HG03175 (cell line): ENCODE measurements around the gene IL27RA.

Source experiments
- ATAC-seq: cut with Tn5 transposase; IDR thresholded peaks from one replicate; pipeline ENCODE4 v1.9.1; 2021; ENCODE audit warnings: mild to moderate bottlenecking, moderate library complexity; ENCODE audit not compliant: unreplicated experiment

IL27RA gene

DNA sequence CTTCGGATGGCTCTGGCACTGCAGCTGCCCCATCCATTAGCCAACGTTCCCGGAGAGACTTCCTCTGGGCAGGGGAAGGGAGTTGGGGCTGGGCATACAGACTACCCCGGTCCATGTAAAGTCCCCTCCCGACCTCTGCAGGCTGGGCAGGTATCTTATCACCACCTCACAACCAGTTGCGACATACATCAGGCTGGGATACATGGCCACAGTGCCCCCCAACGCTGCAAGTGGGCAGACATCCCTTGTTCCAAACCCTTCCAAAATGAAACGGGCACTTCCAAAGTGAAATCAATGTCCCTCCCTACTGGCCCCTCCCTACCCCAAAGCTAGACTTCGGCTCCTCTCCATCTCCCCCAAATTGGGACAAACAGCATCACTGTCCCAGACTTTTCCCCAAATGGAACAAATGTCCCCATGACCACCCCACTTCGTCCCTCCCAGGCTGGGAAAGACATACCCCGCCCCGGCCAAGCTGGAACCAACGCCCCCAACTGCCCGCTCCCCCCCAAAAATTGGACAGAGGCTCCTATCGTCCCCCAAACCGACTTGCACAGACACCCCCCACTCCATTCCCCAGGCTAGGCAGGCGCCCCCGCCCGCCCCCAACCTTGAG lies 25.3 kb downstream of the IL27RA start:
- ATAC-seq: no peak

DNA sequence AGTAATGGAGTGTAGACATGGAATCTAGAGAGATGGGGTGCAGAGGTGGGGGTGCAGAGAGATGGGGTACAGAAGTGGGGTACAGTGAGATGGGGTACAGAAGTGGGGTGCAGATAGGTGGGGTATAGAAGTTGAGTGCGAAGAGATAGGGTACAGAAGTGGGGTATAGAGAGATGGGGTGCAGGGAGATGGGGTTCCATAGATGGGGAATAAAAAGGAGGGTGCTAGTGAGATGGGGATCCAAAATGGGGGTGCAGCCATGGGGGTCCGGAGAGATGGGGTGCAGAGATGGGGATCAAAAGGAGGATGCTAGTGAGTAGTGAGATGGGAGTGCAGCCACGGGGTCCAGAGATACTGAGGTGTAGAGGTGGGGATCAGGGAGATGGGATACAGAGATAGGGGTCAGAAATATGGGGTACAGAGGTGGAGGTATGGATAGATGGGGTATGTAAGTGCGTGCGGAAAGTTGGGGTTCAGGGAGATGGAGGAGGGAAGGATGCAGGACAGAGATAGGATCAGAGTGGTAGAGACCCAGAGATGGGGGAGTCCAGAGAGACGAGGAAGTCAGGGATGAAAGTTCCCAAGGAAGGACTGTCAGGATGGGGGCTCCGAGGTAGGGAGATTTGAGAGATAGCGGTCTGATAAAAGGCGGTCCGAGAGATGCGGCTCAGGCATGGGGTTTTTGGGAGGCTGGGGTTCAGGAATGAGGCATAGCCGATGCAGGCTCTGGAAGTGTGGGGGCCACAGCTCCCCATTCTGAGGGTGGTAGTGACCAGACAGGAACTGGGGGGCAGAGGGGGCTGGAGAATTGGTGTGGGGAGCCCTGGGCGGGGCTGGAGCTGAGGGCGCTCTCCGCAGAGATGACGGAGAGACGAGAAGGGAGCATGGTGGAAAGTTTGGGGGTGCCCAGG lies 26.9 kb downstream of the IL27RA start:
- no peak for ATAC-seq

DNA sequence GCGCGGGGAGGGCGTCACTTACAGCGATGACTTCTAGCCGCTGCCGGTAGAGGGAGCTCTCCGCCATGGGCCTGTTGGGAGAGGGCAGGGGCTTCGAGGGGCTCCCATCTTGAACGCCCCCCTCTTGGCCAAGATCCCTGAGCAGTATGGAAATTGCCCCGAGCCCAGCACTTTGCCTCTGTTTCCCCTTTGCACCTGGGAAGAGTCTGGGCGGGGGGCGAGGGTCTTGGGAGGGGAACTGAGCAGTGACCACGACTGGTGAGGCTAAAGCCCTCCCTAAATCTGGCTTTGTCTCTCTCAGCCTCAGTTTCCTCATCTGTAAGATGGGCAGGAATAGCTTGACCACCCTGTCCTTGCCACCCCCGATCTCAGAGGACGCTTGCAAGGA lies 27.5 kb downstream of the IL27RA start:
- no peak for ATAC-seq

DNA sequence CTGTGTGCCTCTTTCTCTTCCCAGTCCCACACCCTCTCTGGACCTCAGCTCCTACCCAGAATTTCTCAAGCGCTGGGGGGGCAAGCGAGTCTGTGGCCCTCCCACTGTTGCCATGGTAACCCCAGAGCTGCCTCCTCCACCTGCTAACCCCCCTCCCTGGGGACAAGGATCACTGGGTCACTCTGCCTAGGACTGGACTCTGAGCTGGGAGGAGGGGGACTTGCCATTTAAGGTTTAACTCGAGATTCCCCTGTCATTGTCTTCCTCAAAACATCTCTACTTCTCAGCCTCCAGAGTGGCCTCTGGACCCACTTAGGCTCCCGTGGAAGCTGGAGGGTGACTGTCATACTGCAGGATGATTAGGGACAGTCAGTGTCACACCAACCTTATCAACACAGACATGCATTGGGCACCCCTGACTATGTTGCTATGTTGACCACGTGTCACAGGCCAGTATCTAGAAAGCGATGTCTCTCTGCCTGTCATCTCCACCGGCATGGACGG lies 28.1 kb downstream of the IL27RA start:
- no peak for ATAC-seq

DNA sequence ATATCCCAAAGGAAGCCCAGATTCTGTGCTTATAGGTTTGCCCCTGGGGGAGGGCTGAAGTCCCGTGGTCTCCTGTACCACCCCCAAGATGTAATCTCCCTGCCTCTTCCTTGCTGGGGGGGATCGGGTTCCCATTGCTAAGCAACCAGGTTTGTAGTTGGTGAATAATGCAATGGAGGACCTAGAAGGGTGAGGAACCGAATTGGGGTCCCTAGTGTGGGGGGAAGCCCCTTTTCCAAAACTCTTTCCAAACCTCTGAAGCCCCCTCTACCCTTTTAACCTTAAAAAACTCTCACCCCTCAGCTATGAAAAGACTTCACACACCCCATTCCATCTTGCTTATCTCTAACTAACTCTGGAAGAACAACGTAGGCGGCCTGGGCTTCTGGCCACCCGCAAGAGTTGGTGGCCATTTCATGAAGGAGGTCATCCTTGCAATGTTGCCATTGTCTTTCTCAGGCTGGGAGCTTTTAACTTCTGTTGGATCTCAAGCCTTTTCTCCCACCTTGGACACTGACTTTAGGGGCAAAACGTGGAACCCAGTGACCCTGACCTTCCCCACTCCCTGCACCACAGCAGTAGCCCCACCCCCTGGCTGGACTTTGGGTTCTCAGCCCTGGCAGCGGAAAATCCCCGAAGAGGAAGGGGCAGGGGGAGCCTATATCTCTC lies 29.7 kb downstream of the IL27RA start:
- no peak for ATAC-seq

DNA sequence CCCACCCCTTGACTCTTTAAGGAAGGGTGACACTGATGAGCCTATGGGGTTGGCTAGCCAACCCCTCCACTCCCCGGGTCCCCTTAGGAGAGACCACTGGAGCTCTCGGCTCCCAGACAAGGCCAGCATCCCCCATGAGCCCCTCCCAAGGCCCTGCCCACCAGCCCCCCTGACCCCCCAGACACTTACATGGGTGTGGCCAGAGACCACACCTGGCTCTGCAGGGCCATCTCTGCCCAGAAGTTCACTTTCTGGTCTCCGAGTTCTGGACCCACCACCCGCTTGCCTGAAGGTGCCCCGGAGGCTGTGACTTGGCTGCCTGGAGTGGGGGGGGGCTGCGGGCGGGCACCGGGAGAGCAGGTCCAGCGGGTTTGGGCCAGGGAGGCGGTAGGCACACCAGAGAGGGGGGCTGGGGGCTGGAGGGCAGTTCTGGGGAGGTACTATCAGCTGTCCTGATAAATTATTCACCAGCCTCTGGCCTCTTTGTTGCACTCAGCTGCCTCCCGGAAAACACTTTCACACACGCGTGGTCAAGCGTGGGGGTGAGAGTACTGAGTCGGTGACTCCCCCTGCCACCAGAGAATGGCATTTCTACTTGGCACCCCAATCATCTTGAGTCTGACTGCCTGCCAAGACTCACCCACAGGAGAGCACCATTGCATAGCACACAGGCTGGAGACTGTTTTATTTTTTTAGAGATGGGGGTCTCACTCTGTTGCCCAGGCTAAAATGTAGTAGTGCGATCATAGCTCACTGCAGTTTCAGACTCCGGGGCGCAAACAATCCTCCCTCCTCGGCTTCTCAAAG lies 30.4 kb downstream of the IL27RA start, which contains the start of gene PALM3:
Gene PALM3, minus strand, starts transcription at position 326 of the 807 bp plus-strand sequence. Its CDS starts 96 bp downstream, at position 230.
- no peak for ATAC-seq

DNA sequence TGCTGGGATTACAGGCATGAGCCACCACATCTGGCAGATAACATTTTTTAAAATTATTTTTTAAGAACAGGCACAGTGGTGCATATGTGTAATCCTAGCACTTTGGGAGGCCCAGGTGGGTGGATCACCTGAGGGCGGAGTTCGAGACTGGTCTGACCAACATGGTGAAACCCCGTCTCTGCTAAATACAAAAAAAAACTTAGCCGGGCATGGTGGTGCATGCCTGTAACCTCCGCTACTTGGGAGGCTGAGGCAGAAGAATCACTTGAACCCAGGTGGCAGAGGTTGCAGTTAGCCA lies 30.9 kb downstream of the IL27RA start:
- no peak for ATAC-seq

DNA sequence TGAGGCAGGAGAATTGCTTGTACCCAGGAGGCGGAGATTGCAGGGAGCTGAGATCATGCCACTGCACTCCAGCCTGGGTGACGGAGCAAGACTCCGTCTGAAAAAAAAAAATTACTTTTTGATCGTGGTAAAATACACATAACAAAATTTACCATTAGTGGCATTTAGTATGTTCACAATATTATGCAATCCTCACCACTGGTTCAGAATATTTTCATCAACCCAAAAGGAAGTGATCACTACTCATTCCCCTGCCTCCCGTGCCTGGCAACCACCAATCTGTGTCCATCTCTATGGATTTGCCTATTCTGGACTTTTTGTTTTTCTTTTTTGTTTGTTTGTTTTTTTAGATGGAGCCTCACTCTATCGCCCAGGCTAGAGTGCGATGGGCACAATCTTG lies 31.5 kb downstream of the IL27RA start:
- ATAC-seq: no peak

DNA sequence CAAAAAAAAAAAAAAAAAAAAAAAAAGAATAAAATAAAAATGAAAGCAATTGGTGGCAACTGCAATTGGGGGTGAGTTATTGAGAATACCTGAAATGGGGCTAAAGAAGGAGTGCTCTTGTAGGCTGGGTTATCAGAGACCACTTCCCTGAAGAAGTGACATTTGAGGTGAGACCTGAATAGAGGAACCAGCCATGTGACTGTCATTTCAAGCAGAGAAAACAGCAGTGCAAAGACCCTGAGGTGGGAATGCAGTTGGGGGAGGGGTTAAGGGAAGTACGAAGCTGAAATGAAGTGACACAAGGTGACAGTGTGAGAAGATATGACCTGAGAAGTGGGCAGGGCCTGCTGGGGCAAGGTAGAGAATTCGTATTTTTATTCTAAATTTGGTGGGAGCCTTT lies 34.6 kb downstream of the IL27RA start:
- no peak for ATAC-seq

DNA sequence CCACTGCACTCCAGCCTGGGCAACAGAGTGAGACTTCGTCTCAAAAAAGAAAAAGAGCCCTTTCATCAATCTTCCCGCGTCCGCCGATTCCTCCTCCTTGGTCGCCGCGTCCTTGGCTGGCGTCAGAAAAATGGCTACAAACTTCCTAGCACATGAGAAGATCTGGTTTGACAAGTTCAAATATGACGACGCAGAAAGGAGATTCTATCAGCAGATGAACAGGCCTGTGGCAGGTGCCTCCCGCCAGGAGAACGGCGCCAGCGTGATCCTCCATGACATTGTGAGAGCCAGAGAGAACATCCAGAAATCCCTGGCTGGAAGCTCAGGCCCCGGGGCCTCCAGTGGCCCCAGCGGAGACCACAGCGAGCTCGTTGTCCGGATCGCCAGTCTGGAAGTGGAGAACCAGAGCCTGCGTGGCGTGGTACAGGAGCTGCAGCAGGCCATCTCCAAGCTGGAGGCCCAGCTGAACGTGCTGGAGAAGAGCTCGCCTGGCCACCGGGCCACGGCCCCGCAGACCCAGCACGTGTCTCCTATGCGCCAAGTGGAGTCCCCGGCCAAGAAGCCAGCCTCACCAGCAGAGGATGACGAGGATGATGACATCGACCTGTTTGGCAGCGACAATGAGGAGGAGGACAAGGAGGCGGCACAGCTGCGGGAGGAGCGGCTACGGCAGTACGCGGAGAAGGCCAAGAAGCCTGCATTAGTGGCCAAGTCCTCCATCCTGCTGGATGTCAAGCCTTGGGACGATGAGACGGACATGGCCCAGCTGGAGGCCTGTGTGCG lies 38.9 kb downstream of the IL27RA start:
- no peak for ATAC-seq

DNA sequence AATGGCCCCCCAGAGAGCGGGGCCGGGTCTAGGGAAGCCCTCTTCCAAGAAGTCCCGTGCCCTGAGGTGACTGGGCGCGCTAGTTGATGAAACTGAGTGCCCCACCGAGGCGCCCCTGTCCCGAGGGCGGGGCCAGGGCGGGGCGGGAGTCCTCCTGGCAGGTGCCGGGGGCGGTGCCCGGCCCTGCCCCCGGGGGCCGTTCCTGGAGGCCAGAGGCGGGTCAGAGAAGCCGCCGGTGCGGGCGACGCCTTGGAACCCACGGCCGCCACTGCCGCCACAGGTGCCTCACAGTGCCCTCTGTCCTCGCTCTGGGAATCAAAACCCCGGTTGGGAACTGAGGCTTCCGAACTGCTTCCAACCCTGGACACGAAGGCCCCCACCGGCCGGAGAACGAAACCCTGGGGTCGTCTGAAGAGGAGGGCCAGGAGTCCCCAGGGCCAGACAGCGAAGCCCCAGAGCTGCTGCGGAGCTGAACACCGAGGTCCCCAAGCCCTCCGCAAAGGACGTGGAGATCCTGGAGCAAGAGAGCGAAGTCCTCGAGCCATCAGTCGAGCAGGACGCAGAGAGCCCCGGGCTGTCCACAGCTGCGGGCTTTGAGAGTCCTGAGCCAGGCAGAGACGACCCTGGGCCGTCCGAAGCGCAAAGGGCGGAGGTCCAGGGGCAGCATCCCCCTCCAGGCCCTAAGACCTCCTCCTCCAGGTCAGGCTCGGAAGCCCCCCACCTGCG lies 41.1 kb downstream of the IL27RA start, which contains the start of gene MISP3:
Gene MISP3, plus strand, starts transcription at position 252 of the 726 bp plus-strand sequence. CDS start 524 bp downstream, outside the sequence.
- ATAC-seq: no peak

DNA sequence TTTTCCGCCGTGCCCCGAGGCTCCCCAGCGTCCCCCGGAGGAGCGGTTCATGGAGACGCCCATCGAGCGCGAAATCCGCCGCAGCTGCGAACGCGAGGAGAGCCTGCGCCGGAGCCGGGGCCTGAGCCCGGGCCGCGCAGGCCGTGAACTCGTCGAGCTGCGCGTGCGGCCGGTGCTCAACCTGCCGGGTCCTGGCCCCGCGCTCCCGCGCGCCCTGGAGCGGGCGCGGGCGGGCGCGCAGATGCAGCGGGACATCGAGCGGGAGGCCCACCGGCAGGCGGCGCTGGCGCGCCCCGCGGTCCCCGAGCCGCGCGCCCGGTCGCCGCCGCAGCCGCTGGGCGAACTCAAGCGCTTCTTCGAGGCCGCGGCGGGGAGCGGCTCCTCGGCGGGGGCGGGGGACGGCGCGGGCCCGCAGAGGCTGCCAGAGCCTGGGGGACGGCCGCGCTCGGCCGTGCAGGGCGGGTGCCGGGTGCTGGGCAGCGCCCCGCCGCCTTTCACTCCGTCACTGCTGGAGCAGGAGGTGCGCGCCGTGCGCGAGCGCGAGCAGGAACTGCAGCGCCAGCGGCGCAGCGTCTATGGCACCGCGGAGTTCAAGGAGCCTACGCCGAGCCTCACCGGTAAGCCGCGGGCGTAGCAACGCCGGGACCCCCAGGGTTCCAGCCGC lies 41.8 kb downstream of the IL27RA start:
- ATAC-seq: no peak

DNA sequence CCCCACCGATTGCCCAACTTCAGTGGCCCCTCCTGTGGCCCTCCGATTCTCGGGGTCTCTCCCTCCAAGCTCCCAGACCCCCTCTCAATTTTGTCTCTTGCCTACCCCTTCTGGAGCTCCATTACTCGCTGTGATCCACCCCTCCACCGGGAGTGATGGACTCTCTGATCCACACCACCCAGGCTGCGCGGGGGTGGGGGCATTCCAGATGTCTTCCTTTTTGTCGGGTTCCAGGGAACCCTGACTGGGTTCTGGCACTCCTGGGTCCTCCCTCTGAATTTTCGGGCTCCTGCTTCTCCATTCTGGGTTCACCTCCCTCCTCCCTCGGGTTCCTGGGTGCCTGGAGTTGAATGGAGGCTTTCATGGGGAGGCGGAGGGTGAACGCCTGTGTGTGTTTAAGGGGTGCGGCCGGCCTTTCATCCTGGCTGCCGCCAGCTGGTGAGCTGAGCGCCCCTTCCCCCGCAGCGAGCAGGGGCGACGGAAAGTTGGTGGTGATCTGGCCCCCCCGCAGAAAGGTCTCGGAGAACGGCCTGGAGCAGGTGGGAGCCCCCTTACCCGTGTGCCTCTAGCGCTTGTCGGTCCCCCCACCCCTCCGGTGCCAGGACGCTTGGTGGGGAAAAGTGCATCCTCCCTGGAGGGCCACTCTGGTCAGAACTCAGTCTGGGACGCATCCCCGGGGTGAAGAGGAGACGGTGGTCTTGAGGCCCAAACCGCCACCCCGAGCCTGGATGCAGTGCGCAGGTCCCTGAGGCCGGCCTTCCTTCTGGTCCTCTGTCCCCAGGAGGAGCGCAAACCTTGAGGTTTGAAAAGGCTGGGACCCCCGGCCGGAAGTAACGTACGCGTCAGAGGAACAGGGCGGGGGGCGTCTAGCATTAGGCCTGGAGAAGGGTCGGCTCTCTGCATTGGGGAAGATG lies 42.6 kb downstream of the IL27RA start:
- no peak for ATAC-seq

DNA sequence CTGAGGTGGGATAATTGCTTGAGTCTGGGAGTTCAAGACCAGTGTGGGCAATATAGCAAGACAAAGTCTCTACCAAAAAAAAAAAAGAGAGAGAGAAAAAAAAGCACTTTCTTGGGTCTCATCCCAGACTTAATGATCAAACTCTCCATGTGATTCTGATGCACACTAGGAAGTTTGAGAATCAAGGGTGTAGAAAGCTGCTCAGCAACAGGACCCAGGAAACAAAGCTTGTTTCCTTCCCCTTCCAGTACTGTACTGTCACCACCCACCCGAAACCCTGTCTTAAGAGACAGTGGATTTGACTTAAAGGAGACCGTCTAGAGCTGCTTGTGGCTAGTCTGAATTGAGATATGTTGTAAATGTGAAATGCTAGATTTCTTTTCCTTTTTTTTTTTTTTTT lies 46.8 kb downstream of the IL27RA start:
- no peak for ATAC-seq

DNA sequence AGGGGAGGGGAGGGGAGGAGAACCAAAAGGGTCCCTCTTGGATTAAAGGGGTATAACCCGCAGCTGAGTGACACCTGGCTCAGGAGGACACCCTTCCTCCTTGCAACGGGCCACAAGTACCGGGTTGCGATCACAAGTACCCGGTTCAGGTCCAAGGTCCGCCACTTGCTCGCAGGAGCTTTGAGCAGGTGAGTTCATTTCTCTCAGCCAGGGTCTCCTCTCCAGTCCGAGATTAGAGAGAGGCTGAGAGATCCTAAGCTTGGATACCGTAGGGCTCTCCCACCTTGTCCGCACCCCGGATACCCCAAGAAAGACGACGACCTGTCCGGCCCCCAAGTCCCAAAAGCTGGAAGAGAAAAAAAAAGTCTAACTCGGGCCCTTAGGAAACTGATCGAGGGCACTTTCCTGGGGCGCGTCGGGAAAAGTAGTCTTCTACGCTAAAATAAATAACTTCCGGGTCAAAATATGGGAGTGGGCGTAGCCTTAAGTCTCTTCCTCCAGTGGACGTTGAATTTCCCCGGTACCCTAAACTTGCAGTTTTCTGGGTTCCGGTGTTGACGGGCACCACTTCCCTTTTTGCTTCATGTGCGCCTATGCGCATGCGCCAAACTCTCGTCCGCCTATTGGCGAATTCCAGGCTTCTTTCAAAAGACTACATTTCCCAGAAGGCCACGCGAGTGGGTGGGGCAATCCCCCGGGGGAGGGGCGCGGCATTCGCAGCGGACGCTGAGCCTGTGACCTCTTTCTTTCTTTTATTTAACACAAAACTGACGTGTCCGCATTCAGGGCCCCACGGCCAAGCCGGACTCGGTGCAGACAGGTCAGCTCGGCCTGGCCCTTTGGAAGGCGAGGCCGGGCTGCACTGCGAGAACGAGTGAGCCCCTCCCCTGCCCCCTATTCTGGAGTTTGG lies 49.6 kb downstream of the IL27RA start:
- ATAC-seq: peak; percentile 89

DNA sequence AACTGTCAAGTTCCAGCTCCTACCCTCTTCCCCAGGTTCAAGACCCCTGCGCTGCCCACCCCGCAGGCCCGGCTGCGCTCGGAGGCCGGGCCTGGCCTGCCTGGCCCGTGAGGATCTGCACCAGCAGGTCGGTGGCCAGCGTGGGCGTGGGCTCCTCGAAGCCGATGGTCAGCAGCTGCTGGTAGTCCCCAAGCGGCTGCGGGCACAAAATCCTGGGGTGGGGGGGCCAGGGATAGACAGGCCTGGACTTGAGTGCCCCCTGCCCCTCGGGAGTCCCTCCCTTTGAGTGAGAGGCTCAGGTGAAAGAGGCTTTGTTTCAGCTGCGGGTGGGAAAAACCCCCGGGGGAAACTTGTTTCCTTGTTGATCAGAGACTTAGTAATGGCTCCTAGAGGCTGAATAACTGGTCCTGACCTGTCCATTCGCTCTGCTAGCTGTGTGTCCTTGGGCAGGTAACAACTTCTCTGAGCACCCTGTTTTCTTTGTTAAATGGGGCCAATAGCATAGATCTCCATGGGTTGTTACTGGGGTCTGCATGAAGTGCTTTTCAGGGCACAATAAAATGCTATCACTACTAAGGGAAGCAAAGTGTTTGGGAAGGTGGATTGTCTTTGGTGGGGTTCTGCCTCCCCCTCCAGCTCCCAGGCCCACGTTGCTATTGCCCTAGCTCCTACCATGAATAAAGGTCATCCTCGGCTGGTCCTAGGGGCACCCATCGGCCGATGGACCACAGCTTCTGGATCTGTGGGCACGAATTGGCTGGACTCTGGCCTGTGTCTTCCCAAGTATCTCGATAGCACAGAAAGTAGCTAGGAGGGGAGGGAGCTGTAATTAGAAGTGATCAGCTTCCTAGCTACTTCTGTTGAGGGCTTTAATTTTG lies 50.5 kb downstream of the IL27RA start:
- peak; percentile 2 for ATAC-seq
